DND-41 (cell line): ENCODE measurements around the gene LYRM9.
"Not testable (repeated sequence)": the region's sequence is repeated elsewhere in the genome, so short reads cannot be mapped to it uniquely, and the experiment has no call there.

ENCODE experiments used
- EZH2 ChIP-seq: IDR thresholded peaks from 3 replicates; pipeline ENCODE4 v1.6.1; 2012; ENCODE audit warnings: borderline replicate concordance, low read depth, mild to moderate bottlenecking, moderate library complexity, low read length, inconsistent platforms; ENCODE audit not compliant: severe bottlenecking
- TF ChIP-seq, protein P1 (sequence below): IDR thresholded peaks from 2 replicates; pipeline ENCODE4 v1.5.1; 2012; ENCODE audit warnings: borderline replicate concordance, low read length, moderate library complexity, mild to moderate bottlenecking; ENCODE audit not compliant: poor library complexity, severe bottlenecking; ENCODE audit errors: extremely low read depth

DNA sequence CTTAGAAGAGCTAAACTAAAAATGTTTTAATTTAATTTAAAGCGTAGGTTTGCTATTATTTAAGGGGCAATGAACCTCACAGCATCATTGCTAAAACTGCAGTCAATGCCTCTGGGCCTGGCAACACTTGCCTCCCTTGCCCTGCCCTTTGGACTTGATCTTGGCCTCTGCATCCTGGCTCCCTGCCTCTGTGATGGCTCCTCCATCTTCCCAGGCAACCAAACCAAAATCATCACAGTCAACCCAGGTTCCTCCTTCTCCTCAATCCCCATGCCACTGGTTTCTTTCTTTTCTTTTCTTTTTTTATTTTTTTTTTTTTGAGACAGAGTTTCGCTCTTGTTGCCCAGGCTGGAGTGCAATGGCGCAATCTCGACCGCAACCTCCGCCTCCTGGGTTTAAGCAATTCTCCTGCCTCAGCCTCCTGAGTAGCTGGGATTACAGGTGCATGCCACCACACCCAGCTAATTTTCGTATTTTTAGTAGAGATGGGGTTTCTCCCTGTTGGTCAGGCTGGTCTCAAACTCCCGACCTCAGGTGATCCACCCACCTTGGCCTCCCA lies 6.7 kb downstream of the LYRM9 start:
- TF ChIP-seq, protein P1, sequence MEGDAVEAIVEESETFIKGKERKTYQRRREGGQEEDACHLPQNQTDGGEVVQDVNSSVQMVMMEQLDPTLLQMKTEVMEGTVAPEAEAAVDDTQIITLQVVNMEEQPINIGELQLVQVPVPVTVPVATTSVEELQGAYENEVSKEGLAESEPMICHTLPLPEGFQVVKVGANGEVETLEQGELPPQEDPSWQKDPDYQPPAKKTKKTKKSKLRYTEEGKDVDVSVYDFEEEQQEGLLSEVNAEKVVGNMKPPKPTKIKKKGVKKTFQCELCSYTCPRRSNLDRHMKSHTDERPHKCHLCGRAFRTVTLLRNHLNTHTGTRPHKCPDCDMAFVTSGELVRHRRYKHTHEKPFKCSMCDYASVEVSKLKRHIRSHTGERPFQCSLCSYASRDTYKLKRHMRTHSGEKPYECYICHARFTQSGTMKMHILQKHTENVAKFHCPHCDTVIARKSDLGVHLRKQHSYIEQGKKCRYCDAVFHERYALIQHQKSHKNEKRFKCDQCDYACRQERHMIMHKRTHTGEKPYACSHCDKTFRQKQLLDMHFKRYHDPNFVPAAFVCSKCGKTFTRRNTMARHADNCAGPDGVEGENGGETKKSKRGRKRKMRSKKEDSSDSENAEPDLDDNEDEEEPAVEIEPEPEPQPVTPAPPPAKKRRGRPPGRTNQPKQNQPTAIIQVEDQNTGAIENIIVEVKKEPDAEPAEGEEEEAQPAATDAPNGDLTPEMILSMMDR: not testable (repeated sequence)
- TF ChIP-seq EZH2: not testable (repeated sequence)
